Measurements from ENCODE around the gene XYLB. TPM values are rescaled to one million over a fixed set of nuclear protein-coding genes. Genes with fewer than 3 reads are reported as not detected.

Gene XYLB
- total and polyA plus RNA-seq, 10 donors: 0.33 to 12.3 (median 2.1) TPM

GRCh38 chr3:38314112-38314763 is 32.3 kb upstream of the XYLB start:
- DNase-seq: no peak
- no peak overlapping the region for H3K4me3 ChIP-seq
- no peaks in the 10 kb centered on the region for H3K36me3 ChIP-seq
- intact Hi-C loops (cut with DNase I; ENCODE audit: low total_unique reads): no loop called here
- H3K27me3 ChIP-seq (replicated peaks in 1 of 7): peaks cover 0 to 6% (median 0%) of the 10 kb centered on the region in 7 donors
- no peak for TF ChIP-seq POLR2AphosphoS5 (IDR thresholded peaks at IDR 0.05)
- TF ChIP-seq, protein P1, sequence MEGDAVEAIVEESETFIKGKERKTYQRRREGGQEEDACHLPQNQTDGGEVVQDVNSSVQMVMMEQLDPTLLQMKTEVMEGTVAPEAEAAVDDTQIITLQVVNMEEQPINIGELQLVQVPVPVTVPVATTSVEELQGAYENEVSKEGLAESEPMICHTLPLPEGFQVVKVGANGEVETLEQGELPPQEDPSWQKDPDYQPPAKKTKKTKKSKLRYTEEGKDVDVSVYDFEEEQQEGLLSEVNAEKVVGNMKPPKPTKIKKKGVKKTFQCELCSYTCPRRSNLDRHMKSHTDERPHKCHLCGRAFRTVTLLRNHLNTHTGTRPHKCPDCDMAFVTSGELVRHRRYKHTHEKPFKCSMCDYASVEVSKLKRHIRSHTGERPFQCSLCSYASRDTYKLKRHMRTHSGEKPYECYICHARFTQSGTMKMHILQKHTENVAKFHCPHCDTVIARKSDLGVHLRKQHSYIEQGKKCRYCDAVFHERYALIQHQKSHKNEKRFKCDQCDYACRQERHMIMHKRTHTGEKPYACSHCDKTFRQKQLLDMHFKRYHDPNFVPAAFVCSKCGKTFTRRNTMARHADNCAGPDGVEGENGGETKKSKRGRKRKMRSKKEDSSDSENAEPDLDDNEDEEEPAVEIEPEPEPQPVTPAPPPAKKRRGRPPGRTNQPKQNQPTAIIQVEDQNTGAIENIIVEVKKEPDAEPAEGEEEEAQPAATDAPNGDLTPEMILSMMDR (IDR thresholded peaks at IDR 0.05 in 8 of 11, conservative IDR thresholded peaks at IDR 0.05 in 3 of 11): no peak
- TF ChIP-seq POLR2A (IDR thresholded peaks at IDR 0.05): no peak
- H3K4me1 ChIP-seq: peaks cover 0 to 10% (median 2%) of the 10 kb centered on the region in 6 donors
- no peak overlapping the region for H3K27ac ChIP-seq
- WGBS, 5 donors: 19 to 40% (median 32%) methylated on average over 4 of the region's 4 CpGs
- H3K9me3 ChIP-seq: no peaks in the 10 kb centered on the region

- Histone ChIP-seq H3K4me1 (peaks cover 0 to 10% (median 2%) of the 10 kb centered on the region in 6 donors), H3K27me3 (replicated peaks in 1 of 7) (peaks cover 0 to 6% (median 0%) of the 10 kb centered on the region in 7 donors), H3K27ac (no peak overlapping the region), H3K36me3 (no peaks in the 10 kb centered on the region), H3K4me3 (no peak overlapping the region), H3K9me3 (no peaks in the 10 kb centered on the region)
- TF ChIP-seq POLR2A (IDR thresholded peaks at IDR 0.05) (no peak), POLR2AphosphoS5 (IDR thresholded peaks at IDR 0.05) (no peak)
- TF ChIP-seq, protein P1 (IDR thresholded peaks at IDR 0.05 in 8 of 11, conservative IDR thresholded peaks at IDR 0.05 in 3 of 11): no peak
- intact Hi-C loops (cut with DNase I; ENCODE audit: low total_unique reads): no loop called here
- WGBS, 5 donors: 71 to 84% (median 76%) methylated on average over 5 of the region's 5 CpGs
- DNase-seq: no peak
These were observed 31.7 kb upstream of the XYLB start for GRCh38 chr3:38314764-38315487.

DNA sequence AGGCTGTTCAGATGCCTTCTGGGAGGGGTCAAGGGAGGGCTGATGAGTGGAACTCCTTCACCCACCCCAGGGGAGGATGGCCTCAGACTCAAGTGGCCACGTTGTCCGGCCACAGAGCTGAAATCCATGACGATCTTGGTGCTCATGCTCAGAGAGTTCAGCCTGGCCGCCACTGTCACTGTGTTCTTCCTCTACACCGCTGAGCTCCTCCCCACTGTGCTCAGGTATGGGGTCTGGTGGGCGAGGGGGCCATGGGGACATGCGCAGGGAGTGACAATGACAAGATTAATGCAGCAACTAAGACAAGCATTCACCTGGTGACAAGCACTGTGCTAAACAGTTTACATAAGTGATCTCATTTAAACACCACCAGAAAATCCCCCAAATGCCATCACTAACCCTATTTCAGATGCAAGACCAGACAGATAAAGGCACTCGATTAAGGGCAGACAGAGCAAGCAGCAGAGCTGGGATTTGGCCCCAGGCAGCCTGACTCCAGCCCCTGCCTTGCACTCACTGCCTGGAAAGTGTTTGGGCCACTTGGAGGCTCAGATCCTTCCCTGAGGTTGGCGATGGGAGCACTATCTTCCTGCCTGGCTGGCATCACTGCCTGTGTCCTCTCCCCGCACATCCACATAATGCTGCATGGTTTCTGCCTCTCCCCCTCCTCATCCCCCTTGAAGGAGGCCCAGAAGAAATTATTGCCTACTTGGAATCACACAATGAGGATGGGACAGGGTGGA is 30.9 kb upstream of the XYLB start:
- no peak for DNase-seq
- H3K9me3 ChIP-seq: peaks cover 0 to under 1% (median 0%) of the 10 kb centered on the region in 8 donors
- 86 to 95% (median 89%) methylated on average over 10 of the region's 10 CpGs for WGBS, 5 donors
- peaks cover 0 to 6% (median 0%) of the 10 kb centered on the region in 7 donors for H3K27me3 ChIP-seq (replicated peaks in 1 of 7)
- no peaks in the 10 kb centered on the region for H3K36me3 ChIP-seq
- peaks cover 0 to 10% (median 2%) of the 10 kb centered on the region in 6 donors for H3K4me1 ChIP-seq
- TF ChIP-seq POLR2AphosphoS5 (IDR thresholded peaks at IDR 0.05) (no peak), POLR2A (IDR thresholded peaks at IDR 0.05) (no peak)
- TF ChIP-seq, protein P1 (IDR thresholded peaks at IDR 0.05 in 8 of 11, conservative IDR thresholded peaks at IDR 0.05 in 3 of 11): no peak
- H3K27ac ChIP-seq: no peak overlapping the region
- no peak overlapping the region for H3K4me3 ChIP-seq
- intact Hi-C loops (cut with DNase I; ENCODE audit: low total_unique reads): no loop called here
